ENCODE measurements around the gene DNAH11.
"Not testable (repeated sequence)": the region's sequence is repeated elsewhere in the genome, so short reads cannot be mapped to it uniquely, and the experiment has no call there.

DNAH11 gene

DNA sequence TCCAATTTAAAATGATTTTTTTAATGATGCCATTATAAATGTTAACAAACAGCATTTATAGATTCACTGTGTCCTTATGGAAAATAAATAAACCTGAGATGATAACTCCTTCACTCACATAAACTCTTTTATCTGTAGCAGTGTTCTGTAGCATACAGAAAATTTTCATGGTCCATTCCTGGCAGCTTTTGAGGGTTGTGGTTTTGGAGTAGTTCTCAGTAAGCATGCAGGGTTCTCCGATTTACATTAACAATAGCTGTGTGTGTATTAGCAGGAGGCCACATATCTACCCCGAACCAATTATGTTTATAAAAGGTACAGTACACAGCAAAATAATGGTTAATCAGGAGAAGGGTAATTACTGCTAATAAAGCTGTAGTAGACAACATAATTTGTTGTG, 240.2 kb downstream of the DNAH11 start:
- no peak for DNase-seq

DNA sequence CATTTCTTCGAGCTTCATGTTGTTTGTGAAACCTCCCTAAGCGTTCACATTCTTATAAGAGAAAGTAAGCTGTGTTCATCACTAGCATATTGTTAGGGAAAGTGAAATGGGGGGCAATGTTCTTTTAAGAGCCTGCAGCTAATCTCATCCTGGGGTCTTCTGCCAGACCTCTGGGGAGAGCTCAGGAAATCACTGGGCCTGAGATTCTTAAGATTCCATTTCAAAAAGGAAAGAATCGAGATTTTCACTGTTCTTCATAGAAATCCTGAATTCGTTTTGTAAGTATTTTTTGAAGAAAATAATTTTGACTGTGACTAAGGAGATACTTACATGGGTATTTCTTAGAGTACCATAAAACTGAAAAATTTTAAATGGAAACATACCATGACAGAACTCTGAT, 242.2 kb downstream of the DNAH11 start:
- no peak for DNase-seq

DNA sequence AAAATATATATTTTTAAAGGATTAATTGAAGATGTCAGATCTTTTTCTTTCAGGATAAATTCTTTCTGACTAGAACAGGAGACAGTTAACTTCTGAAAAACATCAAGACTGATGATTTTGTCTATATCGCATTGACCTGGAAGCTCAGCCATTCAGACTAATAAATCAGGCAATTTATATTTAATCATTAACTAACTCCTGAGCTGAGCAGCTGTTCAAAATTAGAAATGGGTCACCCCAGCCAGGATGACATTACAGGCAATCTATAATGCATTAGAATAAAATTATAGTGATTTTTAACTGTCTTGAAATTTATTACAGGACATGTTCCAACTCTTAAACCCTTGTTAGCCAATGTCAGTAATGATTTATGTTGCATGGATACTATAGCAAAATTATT, 263.0 kb downstream of the DNAH11 start:
- no peak for DNase-seq

DNA sequence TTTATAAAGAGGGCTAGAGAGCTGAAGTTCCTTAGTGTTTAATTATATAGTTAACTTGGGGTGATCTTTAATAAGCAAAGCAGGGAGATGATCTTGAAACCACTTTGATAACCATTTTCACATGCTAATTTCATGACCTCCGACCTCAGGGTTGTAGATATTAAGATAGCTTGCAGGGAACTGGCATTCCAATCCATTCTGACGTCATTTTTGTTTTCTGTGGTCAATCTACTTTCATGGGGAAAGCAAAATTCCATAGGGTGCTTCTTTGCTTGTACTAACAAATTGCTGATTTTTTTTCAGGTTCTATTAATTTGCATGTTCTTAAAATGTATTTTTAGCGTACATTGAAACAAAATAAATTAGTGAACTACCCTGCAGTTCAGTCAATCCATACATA, 263.5 kb downstream of the DNAH11 start:
- no peak for DNase-seq

DNA sequence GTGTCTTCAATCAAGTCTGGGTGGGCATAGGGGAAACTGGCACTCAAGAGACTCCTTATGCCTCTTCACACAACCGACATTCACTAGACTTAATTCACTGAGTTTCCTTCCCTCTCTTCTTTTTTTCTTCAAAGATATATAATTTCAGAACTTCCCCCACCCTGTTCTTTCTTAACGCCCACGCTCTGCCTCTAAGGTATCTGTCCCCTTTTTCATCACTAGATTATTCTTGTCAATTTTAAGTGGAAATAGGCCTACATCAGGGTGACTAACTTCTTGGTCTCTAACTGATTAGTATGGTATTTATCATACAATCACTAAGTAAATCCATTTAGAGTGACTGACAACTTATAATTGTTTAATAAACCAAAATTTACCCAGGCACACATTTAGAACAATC, 276.2 kb downstream of the DNAH11 start:
- no peak for DNase-seq

DNA sequence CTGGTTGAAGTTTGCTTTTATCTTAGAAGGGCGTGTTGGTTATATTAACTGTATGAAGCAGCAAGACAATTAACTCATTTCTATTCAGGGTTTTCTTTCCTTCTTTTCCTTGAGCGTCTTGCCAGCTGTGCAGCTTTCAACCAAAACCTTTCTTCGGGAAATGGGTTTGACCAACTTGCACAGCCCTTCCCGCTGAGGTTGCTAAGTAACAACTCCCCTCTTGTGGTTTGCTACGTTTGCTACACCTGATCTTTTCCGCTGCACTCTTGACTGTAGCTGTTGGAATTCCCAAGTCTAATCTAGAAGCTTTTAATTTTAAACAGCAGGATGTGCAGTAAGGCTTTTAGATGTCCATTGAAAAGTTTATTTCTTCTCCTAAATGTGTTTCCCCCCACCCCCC, 286.0 kb downstream of the DNAH11 start:
- DNase-seq = no peak

DNA sequence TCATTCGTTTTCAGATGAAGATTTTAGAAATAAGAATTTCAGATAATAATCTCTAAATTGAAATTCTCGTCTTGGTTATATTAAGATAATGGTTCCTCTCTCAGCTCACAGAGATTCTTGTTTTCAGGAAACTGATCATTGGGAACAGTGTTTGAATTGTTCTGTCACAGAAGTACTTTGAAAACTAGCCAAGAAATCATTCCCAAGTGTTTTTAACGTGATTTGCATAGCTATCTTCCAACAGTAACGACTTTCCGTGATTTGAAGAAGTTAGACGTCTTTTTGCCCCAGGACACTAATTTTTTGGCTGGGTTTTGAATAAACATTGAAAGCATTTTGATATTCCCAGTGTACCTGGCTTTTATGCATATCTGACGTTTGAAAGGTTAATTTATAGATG, 286.9 kb downstream of the DNAH11 start:
- no peak for DNase-seq

DNA sequence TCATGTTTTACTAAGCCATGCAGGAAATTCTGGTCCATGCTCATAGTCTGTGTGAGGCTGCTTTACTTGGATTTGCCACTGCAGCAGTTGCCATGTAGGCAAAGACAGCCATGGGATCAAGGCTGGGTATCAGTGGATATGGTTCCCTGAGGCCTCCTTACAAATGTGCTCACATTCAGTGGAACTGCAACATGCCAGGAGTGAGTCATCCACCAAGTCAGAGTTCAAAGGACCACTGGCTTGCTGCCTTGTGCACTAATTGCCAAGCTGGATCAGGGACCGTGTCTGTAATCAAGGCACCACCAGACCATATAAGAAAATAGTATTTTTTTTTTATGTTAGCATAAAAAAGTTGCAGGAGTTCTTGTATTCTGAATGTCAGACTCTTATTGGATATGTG, 301.9 kb downstream of the DNAH11 start:
- DNase-seq = no peak

DNA sequence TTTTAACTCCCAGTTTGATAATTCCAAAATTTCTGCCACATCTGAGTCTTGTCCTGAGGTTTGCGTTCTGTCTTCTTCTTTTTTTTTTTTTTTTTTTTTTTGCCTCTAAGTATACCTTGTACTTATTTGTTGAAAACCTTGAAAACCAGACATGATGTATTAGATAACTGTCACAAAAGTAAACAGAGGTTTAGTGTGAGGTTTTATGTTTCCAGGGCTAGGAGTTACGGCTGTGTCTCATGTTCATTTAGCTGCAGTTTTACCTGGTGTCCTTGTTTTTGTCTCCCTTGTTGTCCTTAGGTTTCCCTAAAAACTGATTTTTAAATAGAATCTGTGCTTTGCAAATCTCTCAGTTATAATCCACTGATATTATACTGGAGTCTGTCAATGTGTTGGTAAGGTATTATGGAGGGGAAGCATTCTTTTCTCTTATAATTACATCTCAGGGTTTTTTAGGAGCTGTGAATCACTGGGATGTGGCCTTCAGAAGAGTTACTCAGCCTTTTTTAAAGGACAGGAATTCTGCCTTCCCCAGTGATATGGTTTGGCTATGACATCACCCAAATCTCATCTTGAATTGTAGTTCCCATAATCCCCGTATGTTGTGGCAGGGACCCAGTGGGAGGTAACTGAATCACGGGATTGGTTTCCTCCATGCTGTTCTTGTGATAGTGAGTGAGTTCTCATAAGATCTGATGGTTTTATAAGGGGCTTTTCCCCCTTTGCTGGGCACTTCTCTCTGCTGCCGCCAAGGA, 307.9 kb downstream of the DNAH11 start:
- DNase-seq = no peak

DNA sequence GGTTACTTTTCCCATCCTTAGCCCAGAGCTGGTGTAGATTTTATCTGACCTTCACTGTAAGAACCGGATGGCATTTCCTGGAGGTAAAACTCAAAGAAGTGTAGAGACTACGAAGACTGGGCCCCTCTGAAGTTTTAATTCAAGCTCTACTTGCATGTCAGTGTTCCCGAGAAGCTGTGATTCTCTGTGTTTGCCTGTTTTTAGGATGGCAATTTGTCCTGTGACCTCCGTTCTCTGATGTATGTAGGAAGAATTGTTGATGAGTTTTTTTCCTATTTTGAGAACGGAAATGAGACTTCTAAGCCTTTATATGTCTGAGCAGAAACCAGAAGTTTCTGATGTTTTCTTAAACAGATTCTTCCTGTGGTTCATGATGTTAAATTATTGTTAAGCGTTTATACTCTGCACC, 308.7 kb downstream of the DNAH11 start:
- DNase-seq = no peak

DNA sequence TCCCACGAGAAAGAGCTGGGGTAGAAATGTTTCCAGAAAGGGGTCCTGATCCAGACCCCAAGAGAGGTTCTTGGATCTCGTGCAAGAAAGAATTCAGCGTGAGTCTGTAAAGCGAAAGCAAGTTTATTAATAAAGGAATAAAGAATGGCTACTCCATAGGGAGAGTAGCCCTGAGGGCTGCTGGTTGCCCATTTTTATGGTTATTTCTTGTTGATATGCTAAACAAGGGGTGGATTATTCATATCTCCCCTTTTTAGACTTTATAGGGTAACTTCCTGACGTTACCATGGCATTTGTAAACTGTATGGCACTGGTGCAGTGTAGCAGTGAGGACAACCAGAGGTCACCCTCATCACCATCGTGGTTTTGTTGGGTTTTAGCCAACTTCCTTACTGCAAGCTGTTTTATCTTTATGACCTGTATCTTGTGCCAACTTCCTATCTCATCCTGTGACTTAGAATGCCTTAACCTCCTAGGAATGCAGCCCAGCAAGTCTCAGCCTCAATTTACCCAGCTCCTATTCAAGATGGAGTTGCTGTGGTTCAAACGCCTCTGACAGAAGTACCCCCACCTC, 322.9 kb downstream of the DNAH11 start:
- not testable (repeated sequence) for DNase-seq

DNA sequence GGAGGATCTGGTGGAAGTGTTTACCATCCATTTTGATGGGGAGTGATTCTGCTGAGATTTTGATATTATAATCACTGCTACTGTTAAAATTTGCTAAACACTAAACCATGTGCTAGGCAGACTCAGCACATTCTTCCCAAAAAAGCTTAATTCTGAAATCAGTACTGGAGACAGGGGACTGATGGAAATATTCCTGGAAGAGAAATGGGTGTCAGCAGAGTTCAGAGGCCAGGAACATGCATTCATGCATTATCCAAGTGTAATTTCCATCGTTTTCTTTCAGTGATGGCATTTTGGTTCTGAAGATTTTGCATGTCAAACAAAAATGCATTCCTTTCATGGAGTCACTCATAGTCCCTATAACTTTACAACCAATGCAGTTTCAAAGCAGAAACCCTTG, 323.9 kb downstream of the DNAH11 start:
- no peak for DNase-seq

DNA sequence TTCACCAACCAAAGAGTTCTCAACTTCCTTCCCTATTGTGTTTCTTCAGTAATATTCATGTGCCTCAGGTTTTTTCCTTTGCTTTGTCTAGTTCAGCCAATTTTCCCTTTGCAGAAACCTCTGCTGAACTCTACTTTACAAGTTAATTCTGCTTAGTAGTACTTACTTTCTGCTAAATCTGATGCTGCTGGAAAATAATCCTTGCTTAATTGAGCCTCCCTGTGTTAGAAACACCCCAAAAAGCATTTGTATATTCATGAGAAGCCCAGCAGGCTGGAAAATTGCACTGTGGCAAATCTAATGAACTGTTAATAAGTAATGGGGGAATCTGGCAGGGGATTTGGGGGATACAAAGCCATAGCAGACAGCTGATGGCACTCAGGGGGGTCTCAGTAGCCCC, 324.4 kb downstream of the DNAH11 start:
- no peak for DNase-seq

DNA sequence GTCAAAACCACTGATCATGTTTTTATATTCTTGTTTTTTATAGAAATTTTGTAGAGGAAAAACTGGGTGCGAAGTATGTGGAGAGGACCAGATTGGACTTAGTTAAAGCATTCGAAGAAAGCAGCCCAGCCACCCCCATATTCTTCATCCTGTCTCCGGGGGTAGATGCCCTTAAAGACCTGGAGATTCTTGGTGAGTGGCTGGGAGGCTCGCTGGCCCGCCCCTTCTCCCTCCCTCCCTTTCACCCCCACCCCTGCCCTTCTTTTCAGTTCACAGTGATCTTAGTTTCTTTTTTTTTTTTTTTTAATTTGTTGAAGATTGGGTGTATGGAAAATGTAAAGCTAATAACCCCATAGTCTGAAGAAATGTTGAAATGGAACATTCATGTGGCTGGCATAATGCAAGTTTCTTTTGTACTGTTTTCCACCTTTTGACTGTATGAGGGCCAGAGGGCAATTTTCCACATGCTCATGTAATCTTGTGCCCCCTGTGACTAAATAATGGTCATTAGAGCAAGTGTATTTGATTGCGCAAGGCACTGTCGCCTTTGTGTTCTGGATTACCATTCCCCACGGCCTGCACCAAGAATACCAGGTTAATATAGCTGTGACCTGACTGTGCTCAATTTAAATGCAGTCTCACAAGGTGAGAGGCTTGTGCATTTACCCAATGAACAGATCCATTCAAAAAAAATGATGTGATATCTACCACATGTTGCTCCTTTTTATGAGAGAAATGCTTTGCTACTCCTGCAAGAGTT, 325.2 kb downstream of the DNAH11 start:
- no peak for DNase-seq

DNA sequence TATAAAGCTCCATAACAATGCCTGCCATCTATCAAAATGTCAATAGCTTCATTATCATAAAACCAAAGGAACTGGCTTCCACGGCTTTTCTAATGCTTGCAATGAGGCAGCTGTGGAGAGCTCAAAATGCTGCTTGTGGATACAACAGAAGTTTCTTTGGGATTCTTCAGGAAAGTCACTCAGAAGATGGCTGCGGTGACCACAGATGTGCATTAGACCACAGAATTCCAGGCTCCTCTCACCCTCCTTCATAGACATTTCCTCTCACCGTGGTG, 325.7 kb downstream of the DNAH11 start:
- DNase-seq = no peak

DNA sequence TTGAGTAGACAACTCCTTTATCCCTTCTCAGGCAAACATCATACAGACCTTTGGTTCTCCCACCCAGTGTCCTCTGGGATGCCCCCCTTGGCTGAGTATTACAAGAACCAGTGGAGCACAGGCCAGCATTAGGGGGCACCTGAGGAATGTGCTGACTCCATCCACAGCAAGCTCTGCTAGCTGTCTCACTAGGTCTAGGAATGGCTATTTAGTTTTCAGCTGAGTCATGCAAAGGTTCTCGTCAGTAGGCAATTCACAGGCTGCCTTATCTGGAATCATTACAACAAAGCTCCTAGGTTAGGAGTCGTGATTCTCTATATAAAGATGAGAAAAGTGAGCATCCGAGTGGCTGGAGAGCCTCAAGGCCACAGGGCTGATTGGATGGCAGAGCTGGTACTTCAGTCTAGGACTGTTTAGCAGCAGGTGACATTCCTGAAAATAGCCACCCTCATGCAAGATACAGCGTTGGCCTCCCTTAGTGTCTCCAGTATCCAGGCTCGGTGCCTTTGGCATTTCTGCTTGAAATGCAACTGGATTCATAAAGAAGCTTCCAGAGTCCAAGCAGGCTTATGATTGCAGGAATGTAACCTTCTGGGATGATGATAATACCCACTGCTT, 327.1 kb downstream of the DNAH11 start:
- DNase-seq = no peak

DNA sequence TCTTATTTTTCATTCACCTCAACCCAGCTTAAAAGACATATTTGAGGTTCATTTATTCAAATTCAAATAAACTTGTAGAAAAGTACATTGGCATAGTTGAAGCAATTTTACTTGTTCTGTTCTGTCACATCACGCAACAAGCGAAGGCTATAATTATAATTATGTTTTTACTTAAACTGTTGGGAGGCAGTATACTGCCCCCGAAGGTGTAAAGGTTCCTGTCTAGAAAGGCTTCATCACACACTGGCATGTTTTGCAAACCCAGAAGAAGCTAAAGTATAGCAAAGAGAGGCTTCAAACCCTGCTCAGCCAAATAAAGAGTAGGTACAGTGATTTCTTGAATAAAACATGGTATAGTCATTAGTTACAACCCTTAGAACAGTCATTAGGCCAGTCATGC, 340.2 kb downstream of the DNAH11 start:
- no peak for DNase-seq

DNA sequence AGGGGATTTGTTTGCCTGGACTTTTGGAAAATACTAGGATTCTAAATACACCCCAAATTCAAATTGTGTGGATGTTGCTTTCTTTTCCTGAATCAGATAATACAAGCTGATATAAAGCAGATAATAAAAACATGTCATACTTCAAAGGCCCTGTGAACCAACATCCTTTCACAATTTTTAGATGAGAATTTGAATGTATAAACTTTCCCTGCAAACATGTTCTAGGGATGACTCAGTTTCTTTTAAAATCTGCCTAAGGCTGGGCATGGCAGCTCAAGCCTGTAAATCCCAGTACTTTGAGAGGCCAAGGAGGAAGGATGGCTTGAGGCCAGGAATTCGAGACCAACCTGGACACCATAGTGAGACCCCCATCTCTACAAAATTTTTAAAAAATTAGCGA, 340.7 kb downstream of the DNAH11 start:
- not testable (repeated sequence) for DNase-seq

DNA sequence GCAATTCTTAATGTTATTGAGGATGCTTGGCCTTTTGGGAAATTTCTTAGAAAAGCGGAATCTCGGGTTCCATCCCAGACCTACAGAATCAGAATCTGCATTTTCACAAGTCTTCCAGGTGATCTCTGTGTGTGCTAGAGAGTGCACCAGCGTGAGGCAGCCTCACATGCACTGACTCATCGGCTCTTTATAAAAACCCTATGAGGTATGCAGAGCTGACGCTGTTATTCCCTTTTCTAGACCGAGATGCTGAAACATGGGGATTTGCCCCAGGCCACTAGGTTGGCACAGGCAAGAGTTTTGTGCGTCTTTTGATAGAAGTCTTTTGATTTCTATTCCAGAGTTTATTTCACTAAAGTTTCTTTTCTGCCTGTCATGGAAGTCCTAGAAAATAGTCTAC, 341.7 kb downstream of the DNAH11 start:
- no peak for DNase-seq

DNA sequence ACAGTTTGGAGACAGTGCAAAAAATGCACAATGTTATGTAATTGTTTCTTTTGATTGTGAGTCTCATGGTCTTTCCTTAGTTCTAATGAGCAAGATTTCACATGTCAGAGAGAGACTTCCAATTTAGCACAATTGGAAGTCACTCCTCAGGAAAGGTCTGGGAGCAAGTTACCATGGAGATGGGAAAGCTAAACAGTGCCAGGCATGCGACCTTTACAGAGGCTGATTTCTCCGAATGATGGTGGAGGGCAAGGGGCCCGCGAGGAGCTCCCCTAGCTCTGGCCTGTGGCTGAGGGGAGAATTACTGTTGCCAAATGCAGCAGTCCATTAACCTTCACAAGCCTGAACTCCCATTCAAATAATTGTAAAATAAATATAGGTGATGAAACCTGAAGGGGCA, 343.6 kb downstream of the DNAH11 start:
- DNase-seq = no peak

DNA sequence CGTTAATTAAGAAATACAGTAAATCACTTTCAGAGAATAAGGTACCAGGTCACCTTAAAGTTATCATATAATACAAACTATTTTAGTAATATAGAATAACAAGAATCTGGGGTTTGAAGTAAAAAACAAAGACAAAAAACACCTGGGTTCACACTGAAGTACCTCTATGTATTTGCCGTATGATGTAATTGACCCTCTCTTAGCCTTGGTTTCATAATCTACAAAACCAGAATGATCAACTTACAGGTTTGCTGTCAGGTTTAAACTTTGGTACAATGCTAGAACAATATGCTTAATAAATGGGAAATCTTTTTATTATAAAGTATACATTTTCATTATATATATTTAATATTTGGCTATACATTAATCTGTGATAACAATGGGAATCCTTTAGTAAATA, 344.5 kb downstream of the DNAH11 start:
- DNase-seq = no peak

DNA sequence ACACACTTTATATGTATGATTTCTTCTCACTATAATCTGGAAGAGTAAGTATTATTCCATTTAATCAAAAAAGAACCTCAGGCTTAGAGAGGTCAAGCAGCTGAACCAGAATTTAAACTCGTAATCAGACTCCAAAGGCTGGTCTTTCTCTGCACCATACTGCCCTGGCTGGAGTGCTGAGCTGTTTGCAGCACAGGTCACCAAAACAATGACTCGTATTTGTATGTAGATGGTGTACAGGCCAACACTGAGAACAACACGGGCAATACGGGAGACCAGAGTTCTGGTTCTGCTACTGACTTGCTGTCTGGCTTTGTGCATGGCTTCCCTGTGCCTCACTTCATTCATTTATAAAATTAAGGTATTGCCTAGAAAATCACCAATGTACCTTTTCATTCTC, 344.9 kb downstream of the DNAH11 start:
- DNase-seq = no peak

DNA sequence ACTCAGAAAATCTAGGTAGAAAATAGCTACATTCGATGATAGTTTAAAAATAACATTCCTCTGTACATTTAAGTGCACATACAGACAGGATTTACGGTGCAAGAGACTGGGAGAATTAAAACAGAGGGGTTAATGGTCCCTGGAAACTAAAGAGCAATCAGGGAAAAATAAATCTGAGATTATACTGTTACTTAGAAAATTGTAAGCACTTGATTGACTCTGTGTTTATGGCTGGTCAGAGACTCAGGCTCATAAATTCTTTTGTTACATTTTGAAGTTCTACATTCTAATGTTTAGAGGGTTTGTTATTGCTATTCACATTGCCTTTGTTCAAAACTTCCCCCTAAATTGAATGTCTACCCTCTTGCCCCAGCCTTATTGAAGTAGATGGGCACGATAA, 348.5 kb downstream of the DNAH11 start:
- no peak for DNase-seq

DNA sequence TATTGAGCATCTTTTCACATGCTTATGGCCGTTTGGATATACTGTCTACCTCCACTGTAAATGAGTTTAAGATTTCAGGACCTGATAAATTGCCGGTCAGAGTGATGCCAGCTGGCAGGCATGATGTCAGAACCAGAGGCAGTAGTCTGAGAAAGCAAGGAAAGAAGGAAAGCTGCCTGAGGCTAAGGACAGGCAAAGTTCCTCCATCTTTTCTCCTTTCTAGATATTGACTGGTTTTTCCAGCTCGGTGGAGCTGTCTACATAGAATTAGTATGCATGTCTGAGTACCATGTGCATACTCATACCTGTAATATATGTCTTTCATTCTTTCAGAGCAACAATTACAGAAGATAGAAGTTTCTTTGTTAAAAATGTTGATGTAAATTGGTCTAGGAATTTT, 350.6 kb downstream of the DNAH11 start:
- DNase-seq = no peak
